ENCODE results near the gene BCAS1. TPM values are rescaled to one million over a fixed set of nuclear protein-coding genes. Genes with fewer than 3 reads are reported as not detected.

BCAS1 gene
- total and polyA plus RNA-seq, 12 donors: 0.07 to 2.3 (median 0.13) TPM; not detected in 7

DNA sequence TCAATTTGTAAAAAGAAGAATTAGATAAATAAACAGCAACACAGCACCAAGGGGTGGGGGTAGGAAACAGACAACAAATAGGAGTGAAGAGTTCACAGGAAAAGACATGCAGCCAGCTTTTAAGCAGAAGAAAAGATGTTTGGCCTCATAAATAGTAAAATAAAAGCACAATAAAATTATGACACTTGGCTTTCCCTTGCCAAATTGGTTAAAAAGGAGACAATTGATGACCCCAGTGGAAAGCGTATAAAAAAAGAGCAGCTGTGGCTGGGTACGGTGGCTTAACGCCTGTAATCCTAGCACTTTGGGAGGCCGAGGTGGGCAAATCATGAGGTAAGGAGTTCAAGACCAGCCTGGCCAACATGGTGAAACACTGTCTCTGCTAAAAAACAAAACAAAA lies 29.1 kb downstream of the BCAS1 start:
- no peak overlapping the region for H3K27ac ChIP-seq
- intact Hi-C loops (cut with DNase I): no loop called here

DNA sequence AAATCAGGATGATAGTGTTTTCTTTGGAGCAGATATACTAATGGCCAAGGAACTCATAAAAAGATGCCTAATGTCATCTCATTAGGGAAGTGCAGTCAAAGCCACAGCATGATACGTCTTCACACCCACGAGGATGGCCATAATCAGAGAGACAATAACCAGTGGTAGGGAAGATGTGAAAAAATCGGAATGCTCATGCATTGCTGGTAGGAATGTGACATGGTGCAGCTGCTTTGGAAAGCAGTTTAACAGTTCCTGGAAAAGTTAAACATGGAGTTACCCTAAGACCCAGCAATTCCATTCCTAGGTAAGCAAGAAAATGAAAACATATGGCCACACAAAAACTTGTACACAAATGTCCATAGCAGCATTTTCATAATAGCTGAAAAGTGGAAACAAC lies 29.9 kb downstream of the BCAS1 start:
- intact Hi-C loops (cut with DNase I): no loop called here

More for the DNA sequence above, 29.1 kb downstream of the BCAS1 start:
- TF ChIP-seq, protein P1, sequence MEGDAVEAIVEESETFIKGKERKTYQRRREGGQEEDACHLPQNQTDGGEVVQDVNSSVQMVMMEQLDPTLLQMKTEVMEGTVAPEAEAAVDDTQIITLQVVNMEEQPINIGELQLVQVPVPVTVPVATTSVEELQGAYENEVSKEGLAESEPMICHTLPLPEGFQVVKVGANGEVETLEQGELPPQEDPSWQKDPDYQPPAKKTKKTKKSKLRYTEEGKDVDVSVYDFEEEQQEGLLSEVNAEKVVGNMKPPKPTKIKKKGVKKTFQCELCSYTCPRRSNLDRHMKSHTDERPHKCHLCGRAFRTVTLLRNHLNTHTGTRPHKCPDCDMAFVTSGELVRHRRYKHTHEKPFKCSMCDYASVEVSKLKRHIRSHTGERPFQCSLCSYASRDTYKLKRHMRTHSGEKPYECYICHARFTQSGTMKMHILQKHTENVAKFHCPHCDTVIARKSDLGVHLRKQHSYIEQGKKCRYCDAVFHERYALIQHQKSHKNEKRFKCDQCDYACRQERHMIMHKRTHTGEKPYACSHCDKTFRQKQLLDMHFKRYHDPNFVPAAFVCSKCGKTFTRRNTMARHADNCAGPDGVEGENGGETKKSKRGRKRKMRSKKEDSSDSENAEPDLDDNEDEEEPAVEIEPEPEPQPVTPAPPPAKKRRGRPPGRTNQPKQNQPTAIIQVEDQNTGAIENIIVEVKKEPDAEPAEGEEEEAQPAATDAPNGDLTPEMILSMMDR (IDR thresholded peaks at IDR 0.05): no peak
- TF ChIP-seq POLR2A (IDR thresholded peaks at IDR 0.05): no peak
- Histone ChIP-seq H3K36me3 (replicated peaks in 1 of 2) (no peaks in the 10 kb centered on the region), H3K9me3 (replicated peaks in 1 of 3) (no peaks in the 10 kb centered on the region), H3K27me3 (no peaks in the 10 kb centered on the region), H3K4me3 (no peak overlapping the region), H3K4me1 (replicated peaks in 1 of 2) (no peaks in the 10 kb centered on the region)
- DNase-seq: no peak
- WGBS, 4 donors: 68 to 84% (median 80%) methylated on average over 4 of the region's 4 CpGs

DNA sequence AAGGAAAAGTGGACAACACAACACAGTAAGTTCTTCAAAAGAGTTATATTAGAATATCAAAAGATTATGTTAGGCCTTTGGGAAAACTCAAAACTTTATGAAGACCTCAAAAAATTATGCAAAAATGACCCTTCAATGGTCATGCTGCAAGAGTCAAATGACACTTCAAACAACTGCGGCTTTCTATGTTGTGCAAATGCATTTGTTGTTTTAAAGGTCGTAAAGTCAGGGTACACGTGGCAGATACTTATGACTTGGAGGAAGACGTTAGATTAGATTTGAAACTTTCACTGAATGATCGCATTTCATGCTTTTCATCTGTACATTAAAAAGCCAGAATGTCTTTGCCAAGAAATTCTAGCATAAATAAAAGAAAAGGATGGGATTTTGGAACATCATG lies 31.4 kb downstream of the BCAS1 start:
- TF ChIP-seq, protein P1 (IDR thresholded peaks at IDR 0.05): no peak
- TF ChIP-seq POLR2A (IDR thresholded peaks at IDR 0.05): no peak
- intact Hi-C loops (cut with DNase I): no loop called here
- DNase-seq: no peak
- WGBS, 4 donors: 60 to 64% (median 62%) methylated on average over 5 of the region's 5 CpGs
- Histone ChIP-seq H3K9me3 (replicated peaks in 1 of 3) (no peaks in the 10 kb centered on the region), H3K27ac (no peak overlapping the region), H3K4me1 (replicated peaks in 1 of 2) (no peaks in the 10 kb centered on the region), H3K36me3 (replicated peaks in 1 of 2) (no peaks in the 10 kb centered on the region), H3K4me3 (no peak overlapping the region), H3K27me3 (no peaks in the 10 kb centered on the region)

More for the DNA sequence above, 29.9 kb downstream of the BCAS1 start:
- TF ChIP-seq POLR2A (IDR thresholded peaks at IDR 0.05): no peak
- TF ChIP-seq, protein P1 (IDR thresholded peaks at IDR 0.05): no peak
- no peak overlapping the region for H3K27ac ChIP-seq
- 40 to 49% (median 47%) methylated on average over 3 of the region's 3 CpGs for WGBS, 4 donors
- no peak overlapping the region for H3K4me3 ChIP-seq
- no peaks in the 10 kb centered on the region for H3K27me3 ChIP-seq
- no peaks in the 10 kb centered on the region for H3K9me3 ChIP-seq (replicated peaks in 1 of 3)
- no peaks in the 10 kb centered on the region for H3K36me3 ChIP-seq (replicated peaks in 1 of 2)
- no peak for DNase-seq
- no peaks in the 10 kb centered on the region for H3K4me1 ChIP-seq (replicated peaks in 1 of 2)

DNA sequence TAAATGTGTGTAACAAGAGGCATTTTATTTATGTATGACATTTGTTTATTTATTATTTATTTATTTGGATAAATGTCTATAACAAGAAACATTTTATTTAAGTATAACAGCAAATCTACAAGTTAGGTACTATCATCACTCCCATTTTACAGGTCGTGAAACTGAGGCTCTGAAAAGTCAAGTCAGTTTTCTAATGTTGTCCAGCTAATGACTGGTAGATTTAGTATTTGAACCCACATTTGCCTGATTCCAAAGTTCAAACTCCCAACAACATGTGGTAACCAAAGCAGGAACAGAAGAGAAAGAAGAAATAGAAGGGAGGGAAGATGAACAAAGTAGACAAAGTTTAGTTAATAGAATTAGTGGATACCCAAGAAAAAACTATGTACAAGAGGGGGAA lies 32.9 kb downstream of the BCAS1 start:
- 0 to 83% (median 56%) methylated on average over 1 of the region's 1 CpG for WGBS, 4 donors
- intact Hi-C loops (cut with DNase I): no loop called here
- no peak for DNase-seq
- H3K4me1 ChIP-seq (replicated peaks in 1 of 2): no peaks in the 10 kb centered on the region
- no peaks in the 10 kb centered on the region for H3K9me3 ChIP-seq (replicated peaks in 1 of 3)
- TF ChIP-seq, protein P1 (IDR thresholded peaks at IDR 0.05): no peak
- no peak for TF ChIP-seq POLR2A (IDR thresholded peaks at IDR 0.05)
- H3K4me3 ChIP-seq: no peak overlapping the region
- H3K36me3 ChIP-seq (replicated peaks in 1 of 2): no peaks in the 10 kb centered on the region
- H3K27ac ChIP-seq: no peak overlapping the region
- no peaks in the 10 kb centered on the region for H3K27me3 ChIP-seq

Measured in adrenal gland (tissue), 12 donors.